Activated T-cell treated with anti-CD3 and anti-CD28 coated beads for 48 hours (primary cell): ENCODE data around the gene ZFP92.
"Not testable (repeated sequence)": the region's sequence is repeated elsewhere in the genome, so short reads cannot be mapped to it uniquely, and the experiment has no call there.

ENCODE experiments used
- DNase-seq: peaks from one replicate; pipeline ENCODE4 v3.0.0-alpha.2; 2020; ENCODE audit warnings: low read depth

ZFP92 gene

DNA sequence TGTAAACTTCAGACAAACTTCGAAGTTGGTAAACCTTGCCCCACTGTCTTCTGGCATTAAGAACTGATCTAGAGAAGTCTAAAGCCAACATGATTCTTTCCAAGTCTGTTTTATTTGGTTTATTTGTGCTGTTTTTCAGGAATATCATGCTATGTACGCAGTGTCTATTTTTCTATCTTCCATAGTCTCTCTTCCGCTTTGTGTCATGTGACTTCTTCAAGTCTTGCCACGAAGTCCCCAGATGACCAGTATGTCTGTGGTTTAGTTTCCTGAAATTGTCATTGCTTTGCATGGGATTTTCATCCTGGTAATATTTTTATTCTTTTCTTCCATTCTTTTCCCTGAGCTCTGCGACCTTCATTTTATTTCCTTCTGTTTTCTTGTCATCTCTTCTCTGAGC, 25.2 kb upstream of the ZFP92 start:
- no peak for DNase-seq

GRCh38 chrX:153387345-153387744, 23.9 kb upstream of the ZFP92 start:
- no peak for DNase-seq

DNA sequence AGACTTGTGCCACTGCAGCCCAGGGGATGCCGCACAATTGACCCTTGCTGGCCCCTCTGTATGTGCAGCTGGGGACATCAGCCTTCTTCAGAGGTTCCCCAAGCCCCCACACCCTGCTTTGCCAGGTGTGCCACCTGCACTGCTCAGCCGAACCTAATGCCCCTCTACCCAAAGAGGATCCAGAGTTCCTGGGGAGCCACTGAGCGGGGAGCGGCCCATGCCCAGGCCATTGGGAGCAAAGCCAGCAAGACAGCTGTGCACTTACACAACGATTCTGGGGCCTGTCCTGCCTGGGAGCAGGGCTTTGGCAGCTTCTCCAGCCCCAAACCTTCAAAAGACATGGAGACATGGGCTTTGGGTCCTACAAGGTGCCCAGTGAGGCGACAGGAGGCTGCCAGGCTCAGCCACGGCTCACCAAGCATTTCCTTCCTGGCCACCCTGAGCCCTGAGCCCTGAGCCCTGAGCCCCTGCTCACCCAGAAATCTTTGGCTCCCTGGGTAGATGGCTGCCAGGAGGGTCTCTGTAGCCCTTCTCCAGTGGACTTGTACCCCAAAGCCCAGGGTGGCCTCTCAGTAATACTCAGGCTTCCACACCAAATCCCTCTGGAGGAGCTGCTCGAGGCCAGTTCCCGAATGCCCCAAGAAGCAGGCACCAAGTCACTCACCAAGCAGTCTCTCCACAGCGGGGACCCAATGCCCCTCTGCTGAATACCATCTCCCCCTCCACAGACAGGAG, 23.1 kb upstream of the ZFP92 start:
- no peak for DNase-seq

- no peak for DNase-seq
Observed at GRCh38 chrX:153388722-153389459, 22.4 kb upstream of the ZFP92 start.

- not testable (repeated sequence) for DNase-seq
Observed at GRCh38 chrX:153389460-153389768, 21.9 kb upstream of the ZFP92 start.

- no peak for DNase-seq
Observed at GRCh38 chrX:153392642-153393321, 18.5 kb upstream of the ZFP92 start.

GRCh38 chrX:153394612-153395011, 16.7 kb upstream of the ZFP92 start:
- no peak for DNase-seq

DNA sequence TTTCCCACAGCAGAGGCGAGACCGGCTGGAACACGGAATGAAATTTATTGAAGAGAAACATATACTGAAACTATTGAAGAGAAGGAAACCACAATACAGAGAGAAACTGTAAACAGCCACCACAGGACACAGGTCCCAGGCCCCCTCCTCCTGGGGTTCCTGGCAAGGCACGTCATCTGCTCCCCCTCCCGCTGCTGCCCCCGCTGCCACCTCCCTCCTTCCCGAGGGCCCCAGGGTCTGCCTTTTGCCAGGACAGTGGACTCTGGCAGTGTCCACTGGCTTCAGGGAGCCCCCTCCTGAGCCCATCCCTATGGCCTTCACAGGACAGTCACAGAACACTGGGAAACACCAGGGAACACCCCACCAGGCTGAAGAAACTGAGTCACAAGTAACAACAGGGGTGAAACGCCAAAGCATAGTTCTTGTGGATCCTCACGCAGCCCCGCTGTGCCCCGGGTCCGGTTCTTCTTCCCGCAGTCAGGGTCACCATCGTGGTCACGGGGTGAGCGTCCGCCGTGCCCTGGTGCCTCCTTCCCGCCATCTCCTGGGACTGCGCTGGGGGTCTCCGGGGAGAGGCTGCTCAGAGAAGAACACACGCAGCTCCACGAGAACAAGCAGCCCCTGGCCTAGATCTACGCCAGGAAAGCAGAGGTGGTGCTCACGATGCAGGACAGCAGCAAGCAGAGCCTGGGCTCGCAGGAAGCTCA, 15.5 kb upstream of the ZFP92 start:
- no peak for DNase-seq

DNA sequence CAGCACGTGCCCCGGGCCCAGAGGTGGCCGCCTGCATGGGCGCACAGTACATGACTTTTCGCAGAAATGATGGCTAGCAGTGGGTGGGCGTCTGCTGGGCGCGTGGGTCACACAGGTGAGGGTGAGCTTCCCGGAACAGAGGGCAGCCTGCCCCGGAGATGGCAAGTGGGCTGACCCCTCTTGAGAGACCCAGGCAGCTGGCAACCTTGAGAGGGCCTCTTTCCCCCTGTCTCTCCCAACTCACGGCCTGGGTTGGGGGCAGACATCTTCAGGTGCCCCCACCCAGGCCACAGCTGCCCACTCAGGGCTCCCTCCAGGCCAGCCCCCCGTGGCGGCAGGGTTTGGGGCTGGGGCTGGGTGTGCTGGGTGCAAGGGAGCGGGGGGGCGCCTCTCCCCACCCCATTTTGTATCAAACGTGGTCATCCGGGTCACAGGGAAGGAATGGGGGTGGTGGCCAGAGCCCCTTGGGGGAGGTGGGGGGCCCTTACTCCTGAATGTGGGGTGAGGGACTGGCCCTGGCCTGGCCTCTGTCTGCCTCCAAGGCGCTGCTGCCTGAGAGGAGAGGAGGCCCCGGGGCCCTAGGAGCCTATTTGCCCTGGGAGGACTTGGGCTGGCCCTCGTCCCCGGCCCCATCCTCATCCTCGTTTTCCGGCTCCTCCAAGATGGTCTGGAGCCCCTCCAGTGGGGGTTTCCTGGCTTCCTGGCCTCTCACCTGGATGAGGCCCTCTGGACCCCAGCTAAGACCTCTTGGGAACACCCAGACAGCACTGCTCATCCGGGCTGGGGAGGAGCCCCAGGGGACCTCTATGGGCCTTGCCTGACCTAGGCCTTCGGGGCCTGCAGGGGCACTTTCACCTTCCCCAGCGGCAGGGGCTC, 14.7 kb upstream of the ZFP92 start:
- no peak for DNase-seq

DNA sequence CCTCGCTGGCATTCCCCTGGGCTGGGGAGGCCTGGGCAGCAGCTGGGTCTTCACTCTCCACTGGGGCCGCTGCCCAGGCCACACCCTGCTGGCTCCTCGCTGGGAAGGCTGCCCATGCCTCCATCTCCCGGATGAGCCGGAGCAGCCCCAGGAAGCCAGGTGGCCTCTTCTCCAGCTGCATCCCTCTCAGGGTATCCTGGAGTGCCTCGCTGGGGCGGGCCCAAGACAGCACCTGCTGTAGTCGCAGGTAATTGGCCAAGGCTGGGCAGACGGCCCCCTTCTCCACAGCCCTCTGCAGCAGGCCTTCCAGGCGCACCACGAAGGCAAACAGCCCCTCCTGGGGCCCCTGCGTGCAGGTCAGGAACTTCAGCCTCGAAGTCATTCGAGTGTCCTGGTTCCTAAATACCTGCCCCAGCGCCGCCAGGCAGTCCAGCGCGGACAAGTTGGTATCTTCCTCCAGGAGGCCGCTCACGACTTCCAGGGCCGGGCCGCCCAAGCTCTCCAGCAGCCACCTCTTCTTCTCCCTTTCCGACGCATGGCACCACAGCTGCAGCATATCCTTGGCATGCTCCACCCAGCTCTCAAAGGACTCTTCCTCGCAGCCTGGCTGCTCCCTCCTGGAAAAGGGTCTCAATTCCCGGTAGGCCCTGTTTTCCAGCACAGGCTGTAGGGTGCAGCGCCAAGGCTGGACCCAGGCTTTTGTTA, 13.9 kb upstream of the ZFP92 start:
- no peak for DNase-seq

DNA sequence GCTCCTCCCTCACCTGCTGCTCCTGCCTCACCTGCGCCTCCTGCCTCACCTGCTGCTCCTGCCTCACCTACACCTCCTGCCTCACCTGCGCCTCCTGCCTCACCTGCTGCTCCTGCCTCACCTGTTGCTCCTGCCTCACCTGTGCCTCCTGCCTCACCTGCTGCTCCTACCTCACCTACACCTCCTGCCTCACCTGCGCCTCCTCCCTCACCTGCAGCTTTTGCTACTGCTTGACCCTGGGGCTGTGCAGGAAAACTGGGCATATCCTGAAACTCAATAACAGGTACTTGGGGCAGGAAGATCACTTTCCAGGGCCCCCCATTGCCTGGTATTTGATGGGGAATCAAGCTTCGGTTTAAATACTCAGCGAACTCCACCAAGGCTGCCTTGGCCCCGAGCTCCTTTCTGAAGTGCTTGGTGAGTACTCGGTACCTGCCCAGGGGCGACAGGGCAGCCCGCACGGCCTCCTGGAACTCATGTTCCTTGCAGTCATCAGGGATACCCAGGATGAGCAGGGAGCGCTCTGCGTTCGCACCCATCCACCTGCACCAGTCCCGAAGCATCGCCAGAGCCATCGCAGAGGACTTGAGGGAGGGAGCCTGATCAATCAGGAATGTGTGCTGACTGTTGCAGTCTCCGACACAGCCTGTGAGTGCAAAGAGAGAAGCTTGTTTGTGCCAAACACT, 12.9 kb upstream of the ZFP92 start:
- no peak for DNase-seq

GRCh38 chrX:153400146-153401132, 10.8 kb upstream of the ZFP92 start:
- peak; percentile 56 for DNase-seq

GRCh38 chrX:153401133-153401764, 10.0 kb upstream of the ZFP92 start, which contains the start of gene PNMA6E:
Gene PNMA6E (minus strand): TSS chrX:153401350. CDS start chrX:153398849, 2,501 bp downstream.
- DNase-seq = no peak

DNA sequence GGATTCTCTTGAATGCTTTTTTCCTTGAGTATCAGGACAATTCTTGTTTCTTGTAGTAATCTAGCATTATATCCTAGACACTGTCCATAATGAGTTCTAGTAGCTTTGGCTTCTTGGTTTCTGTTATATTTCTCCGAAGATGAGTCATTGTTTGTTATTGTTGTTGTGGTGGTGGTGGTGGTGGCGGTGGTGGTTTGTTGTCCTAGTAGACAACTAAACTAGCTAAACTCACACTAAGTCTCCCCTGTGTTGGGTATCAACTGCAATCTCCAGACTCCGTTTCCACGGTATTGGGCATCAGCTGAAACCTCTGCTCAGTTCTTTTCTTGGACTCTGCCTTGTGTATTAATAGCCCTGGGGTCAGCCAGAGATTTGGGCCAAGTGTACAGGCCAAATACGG, 6.9 kb upstream of the ZFP92 start:
- DNase-seq = not testable (repeated sequence)

- DNase-seq = no peak
Observed at GRCh38 chrX:153405426-153405825, 5.8 kb upstream of the ZFP92 start.

- no peak for DNase-seq
Observed at GRCh38 chrX:153406011-153406410, 5.3 kb upstream of the ZFP92 start.

DNA sequence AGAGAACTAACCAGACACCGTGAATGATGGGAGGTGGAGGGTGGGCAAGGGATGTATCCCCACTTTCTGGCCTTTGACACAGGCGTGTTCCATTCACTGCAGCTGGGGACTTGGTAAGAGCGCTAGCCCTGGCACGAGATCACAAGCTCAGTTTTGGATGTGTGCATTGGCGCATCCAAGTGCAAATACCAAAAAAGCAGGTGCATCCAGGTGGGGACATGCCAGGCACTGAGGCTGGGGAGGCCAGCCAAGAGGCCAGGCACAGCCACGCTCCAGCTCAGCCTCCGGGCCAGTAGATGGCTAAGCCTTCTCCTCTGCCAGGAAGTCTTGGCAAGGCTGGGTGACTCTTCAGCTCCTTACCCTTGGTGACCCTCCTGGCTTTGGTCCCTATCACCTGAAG, 4.4 kb upstream of the ZFP92 start:
- no peak for DNase-seq

DNA sequence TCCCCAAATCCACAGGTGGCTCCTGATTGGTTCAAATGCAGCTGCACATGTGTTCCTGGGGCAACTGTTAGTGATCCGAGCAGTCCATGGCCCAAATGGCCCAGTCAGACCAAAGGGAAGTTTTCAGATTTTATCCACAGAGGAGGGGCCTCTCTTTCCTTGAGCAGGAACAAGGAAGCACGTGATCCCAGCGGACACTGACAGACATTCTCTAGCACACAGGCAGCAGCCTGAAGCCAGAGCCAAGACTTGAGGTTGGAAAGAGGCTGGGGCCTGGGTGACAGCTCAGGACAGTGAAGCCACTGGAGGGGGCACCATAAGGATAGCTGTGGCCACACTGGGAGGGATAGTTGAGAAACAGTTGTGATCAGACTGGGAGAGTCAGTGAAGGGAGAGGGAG, 3.5 kb upstream of the ZFP92 start:
- no peak for DNase-seq
